Fibroblast of the aortic adventitia (primary cell): Measurements from ENCODE around the gene SLC6A19. TPM values are rescaled to one million over a fixed set of nuclear protein-coding genes. Genes with fewer than 3 reads are reported as not detected.

Experiments used
- DNase-seq: peaks from one replicate; pipeline ENCODE4 v3.0.0-alpha.2; 2010; ENCODE audit warnings: low read depth
- H3K4me3 ChIP-seq: 2 replicates; pipeline ENCODE4 v1.5.1; 2011; ENCODE audit warnings: low read depth, mild to moderate bottlenecking, control low read depth, low read length, moderate library complexity
- CTCF ChIP-seq: IDR thresholded peaks from 2 replicates; pipeline ENCODE4 v1.5.1; 2011; ENCODE audit warnings: mild to moderate bottlenecking, low read length, control low read depth, inconsistent platforms; ENCODE audit not compliant: insufficient read depth
- total RNA-seq: library from RNA; depleted of rRNA; stranded (reverse); fragments of >200 nt; gene quantifications from 2 replicates; pipeline ENCODE4 v1.2.3, GENCODE V29; 2012; ENCODE audit warnings: low replicate concordance

The SLC6A19 gene
- total RNA-seq, 1 donor: not detected

GRCh38 chr5:1243487-1244130 is 42.2 kb downstream of the SLC6A19 start:
- no peak overlapping the region for H3K4me3 ChIP-seq
- TF ChIP-seq CTCF: no peak
- no peak for DNase-seq

- no peak for DNase-seq
- TF ChIP-seq CTCF: no peak
- H3K4me3 ChIP-seq: no peak overlapping the region
Measured at GRCh38 chr5:1244255-1244654, 42.9 kb downstream of the SLC6A19 start.

GRCh38 chr5:1244976-1245375 is 43.6 kb downstream of the SLC6A19 start:
- no peak for DNase-seq
- TF ChIP-seq CTCF: no peak
- H3K4me3 ChIP-seq: no peak overlapping the region

GRCh38 chr5:1245905-1246576 is 44.6 kb downstream of the SLC6A19 start:
- no peak overlapping the region for H3K4me3 ChIP-seq
- DNase-seq: no peak
- no peak for TF ChIP-seq CTCF

- H3K4me3 ChIP-seq: no peak overlapping the region
- TF ChIP-seq CTCF: no peak
- peak; percentile 4 for DNase-seq
Measured at GRCh38 chr5:1246711-1247431, 45.5 kb downstream of the SLC6A19 start.

- TF ChIP-seq CTCF: no peak
- H3K4me3 ChIP-seq: no peak overlapping the region
- no peak for DNase-seq
Measured at GRCh38 chr5:1247811-1248210, 46.4 kb downstream of the SLC6A19 start.
